HFF-Myc (cell line): ENCODE measurements around the gene PFDN2.

Source experiments
- DNase-seq: peaks from one replicate; pipeline ENCODE4 v3.0.0-alpha.2; 2011; ENCODE audit warnings: low read depth; ENCODE audit errors: extremely low read depth
- H3K4me3 ChIP-seq: replicated peaks from 2 replicates; pipeline ENCODE4 v1.5.1; 2011; ENCODE audit warnings: low read depth, mild to moderate bottlenecking, control low read depth, low read length
- CTCF ChIP-seq: IDR thresholded peaks from 2 replicates; pipeline ENCODE4 v1.5.1; 2012; ENCODE audit warnings: mild to moderate bottlenecking, low read depth, low read length, control low read depth; ENCODE audit errors: missing control alignments

PFDN2 gene

DNA sequence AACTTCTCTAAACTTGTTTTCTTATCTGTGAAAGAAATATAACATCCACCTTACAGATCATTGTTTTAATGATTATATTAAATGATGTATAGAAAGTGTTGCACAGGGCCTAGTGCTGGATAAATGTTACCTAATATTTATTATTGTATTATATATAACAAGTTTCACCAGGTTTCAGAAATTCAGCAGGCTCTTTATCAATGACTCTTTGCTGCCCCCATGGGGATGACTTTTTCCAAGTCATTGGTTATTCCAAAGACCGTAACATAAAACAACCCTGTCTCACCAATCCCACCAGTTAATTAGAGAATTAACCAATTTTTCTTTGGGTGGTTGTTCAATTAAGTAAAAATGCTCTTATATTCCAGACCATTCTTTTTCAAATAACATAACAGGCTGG, 21.9 kb upstream of the PFDN2 start:
- peak; percentile 48 for TF ChIP-seq CTCF
- H3K4me3 ChIP-seq: no peak overlapping the region
- DNase-seq: no peak

DNA sequence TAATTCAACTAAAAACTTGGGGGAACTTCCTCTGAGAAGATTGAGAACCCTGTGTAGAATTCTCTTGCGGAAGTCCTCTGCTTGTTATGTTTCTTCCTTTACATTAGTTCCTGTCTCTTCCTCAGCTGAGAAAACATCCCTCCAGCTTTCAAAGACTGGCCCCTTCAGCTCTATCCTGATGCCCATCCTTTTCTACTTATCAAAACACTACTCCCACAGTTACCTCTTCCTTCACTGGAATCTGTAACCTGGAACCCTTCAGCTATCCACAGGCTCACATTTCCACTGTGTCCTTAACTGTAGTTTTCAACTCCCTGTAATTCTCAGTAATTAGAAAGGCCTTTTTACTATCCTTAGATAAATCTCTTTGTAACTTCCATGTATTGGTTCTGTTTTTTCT, 20.6 kb upstream of the PFDN2 start:
- no peak for TF ChIP-seq CTCF
- no peak for DNase-seq
- H3K4me3 ChIP-seq: no peak overlapping the region

DNA sequence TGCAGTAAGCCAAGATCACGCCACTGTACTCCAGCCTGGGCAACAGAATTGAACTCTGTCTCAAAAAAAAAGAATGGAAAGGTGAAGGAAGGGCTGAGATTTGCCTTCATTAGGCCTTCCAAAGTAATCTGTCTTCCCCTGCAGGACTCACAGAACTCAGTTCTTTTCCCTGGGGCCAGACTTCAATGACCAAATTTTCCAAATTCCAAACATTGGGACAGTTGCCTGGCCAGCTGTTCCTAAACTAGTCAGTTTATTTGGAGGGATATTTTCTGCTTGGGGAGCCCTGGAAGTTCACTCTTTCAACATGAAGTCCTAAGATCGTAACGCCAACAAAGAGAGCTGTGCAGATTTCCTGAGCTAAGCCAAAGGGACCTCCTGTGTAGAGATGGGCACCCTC, 20.0 kb upstream of the PFDN2 start:
- no peak for DNase-seq
- TF ChIP-seq CTCF: no peak
- no peak overlapping the region for H3K4me3 ChIP-seq

- DNase-seq: no peak
- peak overlapping the region; percentile 84 for H3K4me3 ChIP-seq
- TF ChIP-seq CTCF: no peak
These were observed 15.4 kb upstream of the PFDN2 start for GRCh38 chr1:161133220-161133740.

- TF ChIP-seq CTCF: no peak
- peak; percentile 89 for DNase-seq
- H3K4me3 ChIP-seq: peak within 1 kb of the TSS; percentile 84
These were observed 14.8 kb upstream of the PFDN2 start, which contains the start of gene DEDD for GRCh38 chr1:161132410-161133219. Gene DEDD (minus strand): TSS chr1:161132667. CDS start chr1:161124462, 8,205 bp downstream.

- H3K4me3 ChIP-seq: peak overlapping the region; percentile 84
- DNase-seq: no peak
- no peak for TF ChIP-seq CTCF
These were observed 13.9 kb upstream of the PFDN2 start for GRCh38 chr1:161131523-161132409.
